ENCODE data around the gene TUBGCP2.

TUBGCP2 gene

DNA sequence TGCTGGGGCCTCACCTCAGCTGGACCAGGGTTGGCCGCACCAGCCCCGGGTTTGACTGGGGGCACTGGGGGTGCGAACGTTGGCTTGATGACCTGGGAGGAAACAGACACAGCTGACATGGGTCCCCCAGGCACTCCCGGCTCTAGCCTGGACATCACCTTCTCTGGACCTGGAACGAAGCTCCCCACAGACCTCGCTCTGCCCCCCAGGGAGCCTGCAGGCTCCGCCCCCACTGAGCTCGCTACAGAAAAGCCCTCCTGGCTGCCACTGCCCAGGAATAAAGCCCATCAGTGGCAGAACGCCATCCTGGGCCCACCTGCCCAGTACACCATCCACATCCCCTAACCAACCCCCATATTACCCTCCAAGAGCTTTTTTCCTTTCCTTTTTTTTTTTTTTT is 45.0 kb downstream of the TUBGCP2 start:
- Histone ChIP-seq H3K9ac (no peak overlapping the region), H3K27me3 (ENCODE audit: control insufficient read depth, insufficient read depth, low read length) (no peaks in the 10 kb centered on the region), H3K27ac (no peak overlapping the region), H3K4me2 (ENCODE audit: low read length) (no peak overlapping the region), H3K4me3 (ENCODE audit: low read depth, low read length) (no peak overlapping the region), H2AFZ (no peak overlapping the region), H3K4me1 (no peaks in the 10 kb centered on the region), H3K9me3 (ENCODE audit: control insufficient read depth, low read length) (no peaks in the 10 kb centered on the region), H3K36me3 (ENCODE audit: control insufficient read depth, insufficient read depth, low read length) (no peaks in the 10 kb centered on the region), H3K79me2 (no peaks in the 10 kb centered on the region)
- TF ChIP-seq, protein P1, sequence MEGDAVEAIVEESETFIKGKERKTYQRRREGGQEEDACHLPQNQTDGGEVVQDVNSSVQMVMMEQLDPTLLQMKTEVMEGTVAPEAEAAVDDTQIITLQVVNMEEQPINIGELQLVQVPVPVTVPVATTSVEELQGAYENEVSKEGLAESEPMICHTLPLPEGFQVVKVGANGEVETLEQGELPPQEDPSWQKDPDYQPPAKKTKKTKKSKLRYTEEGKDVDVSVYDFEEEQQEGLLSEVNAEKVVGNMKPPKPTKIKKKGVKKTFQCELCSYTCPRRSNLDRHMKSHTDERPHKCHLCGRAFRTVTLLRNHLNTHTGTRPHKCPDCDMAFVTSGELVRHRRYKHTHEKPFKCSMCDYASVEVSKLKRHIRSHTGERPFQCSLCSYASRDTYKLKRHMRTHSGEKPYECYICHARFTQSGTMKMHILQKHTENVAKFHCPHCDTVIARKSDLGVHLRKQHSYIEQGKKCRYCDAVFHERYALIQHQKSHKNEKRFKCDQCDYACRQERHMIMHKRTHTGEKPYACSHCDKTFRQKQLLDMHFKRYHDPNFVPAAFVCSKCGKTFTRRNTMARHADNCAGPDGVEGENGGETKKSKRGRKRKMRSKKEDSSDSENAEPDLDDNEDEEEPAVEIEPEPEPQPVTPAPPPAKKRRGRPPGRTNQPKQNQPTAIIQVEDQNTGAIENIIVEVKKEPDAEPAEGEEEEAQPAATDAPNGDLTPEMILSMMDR (IDR thresholded peaks at IDR 0.05): no peak

DNA sequence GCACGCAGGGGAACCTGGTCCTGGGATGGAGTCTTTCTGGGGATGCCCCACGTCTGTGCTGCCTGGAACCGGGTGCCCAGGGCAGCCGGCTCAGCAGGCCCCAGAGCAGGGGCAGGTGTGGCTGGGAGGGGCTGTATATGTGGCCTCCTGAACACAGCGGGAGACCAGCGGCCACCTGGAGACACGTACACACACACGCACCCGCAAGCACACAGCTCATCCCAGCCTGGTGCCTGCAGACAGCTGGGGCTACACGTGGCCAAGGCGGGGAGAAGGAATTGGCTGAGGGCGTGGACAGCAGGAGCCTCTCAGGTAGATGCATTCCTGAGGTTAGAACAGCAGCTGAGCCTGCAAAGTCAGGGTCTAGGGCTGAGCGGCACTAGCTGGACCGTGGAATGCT is 46.0 kb downstream of the TUBGCP2 start:
- Histone ChIP-seq H3K4me1 (no peaks in the 10 kb centered on the region), H3K9me3 (ENCODE audit: control insufficient read depth, low read length) (no peaks in the 10 kb centered on the region), H3K79me2 (no peaks in the 10 kb centered on the region), H3K36me3 (ENCODE audit: control insufficient read depth, insufficient read depth, low read length) (no peaks in the 10 kb centered on the region), H3K4me3 (ENCODE audit: low read depth, low read length) (no peak overlapping the region), H2AFZ (no peak overlapping the region), H3K9ac (no peak overlapping the region), H3K27ac (no peak overlapping the region), H3K4me2 (ENCODE audit: low read length) (no peak overlapping the region), H3K27me3 (ENCODE audit: control insufficient read depth, insufficient read depth, low read length) (no peaks in the 10 kb centered on the region)
- TF ChIP-seq, protein P1 (IDR thresholded peaks at IDR 0.05): no peak

DNA sequence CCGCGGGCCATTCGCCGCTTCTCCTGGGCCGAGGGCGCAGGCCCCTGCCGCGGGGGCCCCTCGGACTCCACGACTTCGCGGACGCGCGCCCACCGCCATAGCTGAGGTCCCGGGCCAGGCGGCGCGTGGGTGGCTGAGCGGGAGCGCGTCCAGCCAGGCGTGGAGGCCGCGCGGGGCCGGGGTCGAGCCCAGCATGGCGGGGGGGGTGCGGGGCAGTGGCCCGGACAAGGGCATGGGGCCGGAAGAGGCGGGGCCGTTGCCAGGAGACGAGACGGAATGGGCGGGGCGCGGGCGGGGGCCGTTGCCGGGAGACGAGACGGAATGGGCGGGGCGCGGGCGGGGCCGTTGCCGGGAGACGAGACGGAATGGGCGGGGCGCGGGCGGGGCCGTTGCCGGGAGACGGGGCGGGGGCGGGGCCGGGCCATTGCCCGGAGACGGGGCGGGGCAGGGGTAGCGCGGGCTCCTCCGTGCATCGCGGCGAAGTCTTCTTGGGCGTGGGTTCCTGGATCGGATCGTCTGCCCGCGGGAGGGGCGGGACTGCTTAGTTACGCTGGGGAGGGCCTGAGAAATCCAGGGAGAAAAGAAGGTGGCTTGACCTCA is 46.8 kb downstream of the TUBGCP2 start:
- Histone ChIP-seq H3K4me3 (ENCODE audit: low read depth, low read length) (peak overlapping the region; percentile 58), H3K27me3 (ENCODE audit: control insufficient read depth, insufficient read depth, low read length) (no peaks in the 10 kb centered on the region), H2AFZ (peak overlapping the region; percentile 82), H3K79me2 (no peaks in the 10 kb centered on the region), H3K27ac (peak overlapping the region; percentile 51), H3K36me3 (ENCODE audit: control insufficient read depth, insufficient read depth, low read length) (no peaks in the 10 kb centered on the region), H3K4me2 (ENCODE audit: low read length) (peak overlapping the region; percentile 88), H3K9me3 (ENCODE audit: control insufficient read depth, low read length) (no peaks in the 10 kb centered on the region), H3K9ac (no peak overlapping the region), H3K4me1 (no peaks in the 10 kb centered on the region)
- TF ChIP-seq, protein P1 (IDR thresholded peaks at IDR 0.05): no peak

DNA sequence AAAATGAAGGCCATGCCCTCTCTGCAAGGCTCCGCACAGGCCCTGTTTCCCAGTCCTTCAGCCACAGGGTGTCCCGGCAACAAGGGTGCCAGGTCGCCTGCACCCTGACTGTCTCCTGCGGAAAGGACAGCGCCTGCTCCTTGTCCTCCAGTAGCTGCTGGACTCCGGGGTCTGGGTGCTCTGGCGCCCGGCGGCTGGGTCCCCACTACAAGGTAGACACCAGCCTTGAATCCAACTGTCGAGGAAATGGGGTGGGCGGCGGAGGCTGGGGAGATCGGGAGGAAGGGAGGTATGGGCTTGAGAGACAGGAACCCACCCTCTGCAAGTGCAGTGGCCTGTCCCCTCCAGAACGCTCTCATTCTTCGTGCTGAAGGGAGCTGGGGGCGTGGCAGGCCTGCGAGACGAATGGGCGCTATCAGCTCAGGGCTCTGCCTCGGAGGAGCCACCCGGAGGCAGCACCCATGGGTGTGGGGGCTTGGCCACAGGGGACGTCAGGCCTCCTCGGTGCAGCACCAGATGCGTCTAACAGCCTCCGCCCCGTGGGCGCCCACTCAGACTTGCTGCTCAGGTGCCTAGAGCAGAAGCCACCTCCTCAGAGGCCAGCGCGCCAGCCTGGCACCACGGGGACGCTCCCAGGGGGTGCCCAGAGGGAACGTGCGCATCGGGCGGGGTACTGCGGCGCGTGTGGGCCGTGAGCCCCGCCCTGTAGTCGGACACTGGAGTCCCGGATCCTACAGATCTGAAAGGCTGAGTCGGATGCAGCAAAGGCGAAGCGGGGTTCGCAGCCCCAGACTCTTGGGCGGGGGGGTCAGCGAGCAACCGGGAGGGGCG is 47.6 kb downstream of the TUBGCP2 start:
- Histone ChIP-seq H3K4me2 (ENCODE audit: low read length) (peak overlapping the region; percentile 88), H3K79me2 (no peaks in the 10 kb centered on the region), H2AFZ (peak overlapping the region; percentile 82), H3K4me1 (no peaks in the 10 kb centered on the region), H3K27ac (peak overlapping the region; percentile 51), H3K36me3 (ENCODE audit: control insufficient read depth, insufficient read depth, low read length) (no peaks in the 10 kb centered on the region), H3K27me3 (ENCODE audit: control insufficient read depth, insufficient read depth, low read length) (no peaks in the 10 kb centered on the region), H3K9ac (no peak overlapping the region), H3K9me3 (ENCODE audit: control insufficient read depth, low read length) (no peaks in the 10 kb centered on the region), H3K4me3 (ENCODE audit: low read depth, low read length) (peak overlapping the region; percentile 58)
- TF ChIP-seq, protein P1 (IDR thresholded peaks at IDR 0.05): no peak

Data from parathyroid adenoma (tissue), 2 donors.